ENCODE data around the gene HOXB1. TPM values are rescaled to one million over a fixed set of nuclear protein-coding genes. Genes with fewer than 3 reads are reported as not detected.

Gene HOXB1
- total RNA-seq, 4 donors from 2014 or later, result not detected

DNA sequence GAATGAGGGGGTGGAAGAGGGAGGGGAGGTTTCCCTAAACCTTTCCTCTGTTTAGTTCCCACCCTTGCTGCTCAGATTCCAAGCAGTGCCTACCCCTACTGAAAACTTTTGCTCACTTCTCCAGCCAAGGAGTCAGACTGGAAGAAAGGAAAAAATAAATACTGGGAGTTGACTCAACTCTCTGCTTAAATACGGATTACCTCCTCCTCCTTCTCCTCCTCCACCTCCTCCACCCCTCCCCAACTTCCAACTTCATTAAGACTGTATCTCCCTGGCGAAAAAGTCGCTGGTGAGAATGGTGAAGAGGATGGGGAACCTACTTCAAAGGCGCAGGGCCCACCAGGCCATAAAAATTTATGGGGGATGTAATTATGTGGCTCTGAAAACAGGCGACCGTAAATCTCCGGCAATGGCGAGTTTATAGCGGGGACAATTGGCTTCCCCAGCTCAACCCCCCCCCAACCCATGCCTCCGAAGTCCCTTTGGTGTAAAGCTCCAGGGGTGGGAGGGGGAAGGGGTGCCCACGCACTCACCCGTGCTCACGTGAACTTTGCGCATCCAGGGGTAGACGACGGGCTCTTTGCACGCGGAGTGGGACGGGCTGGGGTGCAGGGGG is 46.6 kb upstream of the HOXB1 start:
- WGBS, result 5% methylated on average over 10 of the region's 19 CpGs
- peaks cover 6% of the 10 kb centered on the region for H3K27me3 ChIP-seq

DNA sequence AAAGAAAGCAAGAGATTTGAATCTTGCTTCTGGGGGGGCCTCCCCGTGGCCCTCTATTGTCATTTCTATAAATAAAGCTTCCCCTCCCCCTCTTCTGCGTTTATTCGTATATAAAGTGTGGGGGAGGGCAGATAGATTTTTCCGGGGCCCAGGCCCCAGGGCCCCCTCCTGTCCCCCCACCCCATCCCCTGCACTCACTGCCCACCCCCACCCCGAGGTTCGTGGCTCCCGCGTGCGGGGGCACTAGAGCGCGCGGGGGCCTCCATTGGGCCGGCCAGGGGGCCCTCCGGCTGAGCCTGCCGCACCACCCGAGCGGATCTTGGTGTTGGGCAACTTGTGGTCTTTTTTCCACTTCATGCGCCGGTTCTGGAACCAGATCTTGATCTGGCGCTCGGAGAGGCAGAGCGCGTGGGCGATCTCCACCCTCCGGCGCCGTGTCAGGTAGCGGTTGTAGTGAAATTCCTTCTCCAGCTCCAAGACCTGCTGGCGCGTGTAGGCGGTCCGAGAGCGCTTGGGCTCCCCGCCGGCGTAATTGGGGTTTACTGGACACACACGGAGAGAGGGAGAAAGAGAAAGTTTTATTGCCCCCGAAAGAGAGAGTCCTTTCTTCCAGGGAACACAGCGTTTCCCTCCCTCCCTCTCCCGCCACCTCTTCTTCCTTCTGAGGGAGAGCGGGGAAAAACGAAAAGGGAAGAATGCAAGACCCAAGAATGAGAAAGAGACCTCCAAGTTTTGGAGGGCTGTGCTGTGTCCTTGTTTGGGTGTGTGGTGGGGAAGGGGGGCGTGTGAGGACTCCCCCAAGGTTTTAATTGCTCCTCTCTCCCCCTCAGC is 45.9 kb upstream of the HOXB1 start:
- TF ChIP-seq EP300 (IDR thresholded peaks at IDR 0.05) (no peak), POLR2AphosphoS5 (IDR thresholded peaks at IDR 0.05) (peak in 1 of 3 donors; percentile 52), CTCF (IDR thresholded peaks at IDR 0.05) (no peak), POLR2A (IDR thresholded peaks at IDR 0.05) (no peak)
- H3K27ac ChIP-seq, result peak overlapping the region; percentile 85
- peaks cover 4% of the 10 kb centered on the region for H3K27me3 ChIP-seq
- H3K9me3 ChIP-seq, result no peaks in the 10 kb centered on the region
- H3K36me3 ChIP-seq, result no peaks in the 10 kb centered on the region
- H3K4me1 ChIP-seq, result peaks cover 79% of the 10 kb centered on the region
- WGBS, result 5% methylated on average over 32 of the region's 43 CpGs
- peak overlapping the region; percentile 69 for H3K4me3 ChIP-seq
- no peak for DNase-seq (ENCODE audit: low spot score in 2 of 2)

More for the DNA sequence above, 46.6 kb upstream of the HOXB1 start:
- no peaks in the 10 kb centered on the region for H3K9me3 ChIP-seq
- no peak for TF ChIP-seq EP300 (IDR thresholded peaks at IDR 0.05)
- TF ChIP-seq POLR2A (IDR thresholded peaks at IDR 0.05), result no peak
- DNase-seq (ENCODE audit: low spot score in 2 of 2), result no peak
- no peaks in the 10 kb centered on the region for H3K36me3 ChIP-seq
- H3K27ac ChIP-seq, result peak overlapping the region; percentile 85
- peaks cover 79% of the 10 kb centered on the region for H3K4me1 ChIP-seq
- peak overlapping the region; percentile 69 for H3K4me3 ChIP-seq

GRCh38 chr17:48575673-48576478 is 45.1 kb upstream of the HOXB1 start:
- TF ChIP-seq CTCF (IDR thresholded peaks at IDR 0.05) (no peak), EP300 (IDR thresholded peaks at IDR 0.05) (no peak), POLR2AphosphoS5 (IDR thresholded peaks at IDR 0.05) (no peak), POLR2A (IDR thresholded peaks at IDR 0.05) (no peak)

GRCh38 chr17:48575066-48575582 is 44.3 kb upstream of the HOXB1 start:
- Histone ChIP-seq H3K27me3 (no peaks in the 10 kb centered on the region), H3K27ac (peak overlapping the region; percentile 85), H3K4me3 (peak overlapping the region; percentile 8), H3K9me3 (no peaks in the 10 kb centered on the region), H3K4me1 (peaks cover 76% of the 10 kb centered on the region), H3K36me3 (no peaks in the 10 kb centered on the region)
- 63% methylated on average over 7 of the region's 7 CpGs for WGBS
- no peak for TF ChIP-seq EP300 (IDR thresholded peaks at IDR 0.05)
- TF ChIP-seq CTCF (IDR thresholded peaks at IDR 0.05), result no peak
- TF ChIP-seq POLR2AphosphoS5 (IDR thresholded peaks at IDR 0.05), result no peak
- TF ChIP-seq POLR2A (IDR thresholded peaks at IDR 0.05), result no peak
- DNase-seq (ENCODE audit: low spot score in 2 of 2), result no peak

More at GRCh38 chr17:48575673-48576478, 45.1 kb upstream of the HOXB1 start:
- no peak for DNase-seq (ENCODE audit: low spot score in 2 of 2)
- H3K27ac ChIP-seq, result peak overlapping the region; percentile 85
- H3K27me3 ChIP-seq, result peaks cover 4% of the 10 kb centered on the region
- peaks cover 74% of the 10 kb centered on the region for H3K4me1 ChIP-seq
- H3K4me3 ChIP-seq, result peak overlapping the region; percentile 69
- WGBS, result 40% methylated on average over 20 of the region's 22 CpGs
- H3K9me3 ChIP-seq, result no peaks in the 10 kb centered on the region
- no peaks in the 10 kb centered on the region for H3K36me3 ChIP-seq

DNA sequence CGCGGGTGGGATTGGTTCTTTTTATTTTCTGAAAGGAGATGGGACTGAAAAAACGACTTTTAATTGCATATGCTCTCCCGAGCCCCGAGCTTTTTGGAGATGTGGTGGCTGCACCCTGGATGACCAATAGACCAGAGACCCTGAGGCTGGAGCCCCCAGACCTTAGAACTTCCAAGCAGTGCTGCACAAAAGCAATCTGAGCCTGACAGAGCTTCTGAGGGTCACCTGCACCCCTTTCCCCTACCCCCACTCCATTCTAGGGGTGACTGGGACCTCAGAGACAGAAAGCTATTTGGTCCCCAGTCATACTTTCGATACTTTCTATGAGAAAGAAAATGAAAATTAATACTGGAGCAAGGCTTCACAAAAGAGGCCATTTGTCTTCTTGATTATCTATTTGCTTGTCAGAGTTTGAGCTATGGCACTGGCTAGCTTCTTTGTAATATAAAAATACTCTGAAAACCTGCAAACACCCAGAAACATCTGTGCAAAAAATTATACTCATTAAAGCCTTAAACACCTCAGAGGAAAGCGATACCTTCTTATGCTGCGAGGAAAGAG is 43.8 kb upstream of the HOXB1 start:
- Histone ChIP-seq H3K9me3 (no peaks in the 10 kb centered on the region), H3K36me3 (no peaks in the 10 kb centered on the region), H3K4me1 (peaks cover 75% of the 10 kb centered on the region), H3K27me3 (no peaks in the 10 kb centered on the region), H3K27ac (peak overlapping the region; percentile 85), H3K4me3 (peak overlapping the region; percentile 8)
- TF ChIP-seq EP300 (IDR thresholded peaks at IDR 0.05) (no peak), POLR2AphosphoS5 (IDR thresholded peaks at IDR 0.05) (no peak), POLR2A (IDR thresholded peaks at IDR 0.05) (no peak), CTCF (IDR thresholded peaks at IDR 0.05) (no peak)
- DNase-seq (ENCODE audit: low spot score in 2 of 2), result no peak
- 61% methylated on average over 8 of the region's 8 CpGs for WGBS

All from suprapubic skin (tissue), 4 donors.